ENCODE data around the gene FFAR1. TPM values are rescaled to one million over a fixed set of nuclear protein-coding genes. Genes with fewer than 3 reads are reported as not detected.
"Not testable (repeated sequence)": the region's sequence is repeated elsewhere in the genome, so short reads cannot be mapped to it uniquely, and the experiment has no call there.

FFAR1 gene
- polyA plus RNA-seq, 1 of the 3 experiments (the other 2 are of a cell fraction) = not detected

- Histone ChIP-seq H3K4me1 (ENCODE audit: control insufficient read depth in 1 of 2, insufficient read depth in 2 of 2, low read depth in 1 of 2, low read length in 1 of 2) (peaks cover 0 to 10% of the 10 kb centered on the region in 2 experiments; a peak in 1 of 4 replicates), H2AFZ (ENCODE audit: low read depth) (no peak within 1 kb of the TSS), H3K36me3 (replicated peaks in 1 of 2; ENCODE audit: control insufficient read depth in 1 of 2, insufficient read depth in 2 of 2, low read length in 1 of 2) (no peaks in the 10 kb centered on the region), H3K27ac (ENCODE audit: low read depth in 2 of 2, low read length in 1 of 2) (no peak within 1 kb of the TSS), H4K20me1 (ENCODE audit: insufficient read depth) (no peaks in the 10 kb centered on the region), H3F3A (replicated peaks; ENCODE audit: insufficient read depth) (no peaks in the 10 kb centered on the region), H3K4me3 (ENCODE audit: low read depth in 2 of 2, low read length in 1 of 2) (no peak within 1 kb of the TSS; a peak in 1 of 4 replicates), H3K27me3 (ENCODE audit: insufficient read depth) (peaks cover 70% of the 10 kb centered on the region), H3K9me2 (no peaks in the 10 kb centered on the region), H3K4me2 (no peak within 1 kb of the TSS), H3K79me2 (ENCODE audit: insufficient read depth) (no peaks in the 10 kb centered on the region), H3K9ac (no peak within 1 kb of the TSS), H3K9me3 (no peaks in the 10 kb centered on the region)
- TF ChIP-seq, protein P1, sequence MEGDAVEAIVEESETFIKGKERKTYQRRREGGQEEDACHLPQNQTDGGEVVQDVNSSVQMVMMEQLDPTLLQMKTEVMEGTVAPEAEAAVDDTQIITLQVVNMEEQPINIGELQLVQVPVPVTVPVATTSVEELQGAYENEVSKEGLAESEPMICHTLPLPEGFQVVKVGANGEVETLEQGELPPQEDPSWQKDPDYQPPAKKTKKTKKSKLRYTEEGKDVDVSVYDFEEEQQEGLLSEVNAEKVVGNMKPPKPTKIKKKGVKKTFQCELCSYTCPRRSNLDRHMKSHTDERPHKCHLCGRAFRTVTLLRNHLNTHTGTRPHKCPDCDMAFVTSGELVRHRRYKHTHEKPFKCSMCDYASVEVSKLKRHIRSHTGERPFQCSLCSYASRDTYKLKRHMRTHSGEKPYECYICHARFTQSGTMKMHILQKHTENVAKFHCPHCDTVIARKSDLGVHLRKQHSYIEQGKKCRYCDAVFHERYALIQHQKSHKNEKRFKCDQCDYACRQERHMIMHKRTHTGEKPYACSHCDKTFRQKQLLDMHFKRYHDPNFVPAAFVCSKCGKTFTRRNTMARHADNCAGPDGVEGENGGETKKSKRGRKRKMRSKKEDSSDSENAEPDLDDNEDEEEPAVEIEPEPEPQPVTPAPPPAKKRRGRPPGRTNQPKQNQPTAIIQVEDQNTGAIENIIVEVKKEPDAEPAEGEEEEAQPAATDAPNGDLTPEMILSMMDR (IDR thresholded peaks at IDR 0.05) = no peak
- no peak for TF ChIP-seq MXI1 (IDR thresholded peaks at IDR 0.05; ENCODE audit: low read depth, low read length)
- TF ChIP-seq POLR2AphosphoS5 (IDR thresholded peaks at IDR 0.05; ENCODE audit: low read depth, low read length) = no peak
- no peak for TF ChIP-seq USF1 (IDR thresholded peaks at IDR 0.05; ENCODE audit: borderline replicate concordance, low read depth)
- no peak for TF ChIP-seq YY1 (IDR thresholded peaks at IDR 0.05; ENCODE audit: low read depth)
- no peak for TF ChIP-seq NRF1 (IDR thresholded peaks at IDR 0.05; ENCODE audit: low read depth, low read length)
- TF ChIP-seq TEAD4 (IDR thresholded peaks at IDR 0.05; ENCODE audit: borderline replicate concordance, insufficient read depth) = no peak
- TF ChIP-seq MEF2A (IDR thresholded peaks at IDR 0.05; ENCODE audit: borderline replicate concordance, low read depth) = no peak
- no peak for TF ChIP-seq FOXJ3 (CRISPR knock-in tag; IDR thresholded peaks at IDR 0.05)
- TF ChIP-seq USF2 (IDR thresholded peaks at IDR 0.05; ENCODE audit: borderline replicate concordance, low read depth, low read length) = no peak
- TF ChIP-seq RCOR1 (IDR thresholded peaks at IDR 0.05; ENCODE audit: low read length) = no peak
- no peak for DNase-seq
- WGBS (ENCODE audit: low lambda C conversion rate) = 11% methylated on average over 17 of the region's 18 CpGs
- ChIA-PET POLR2A (no interaction called here), CTCF (interaction anchor here (0.8 to 7.2 kb wide), 5 partner anchors 111 to 216 kb away, joined by 3 to 111 read pairs (median 4); no protein-coding TSS in a partner anchor)
These were observed 10.3 kb downstream of the FFAR1 start, which contains the start of gene FFAR3 for GRCh38 chr19:35357867-35358573. Gene FFAR3 (plus strand): TSS chr19:35358460. CDS start chr19:35358891, 431 bp downstream.

GRCh38 chr19:35358834-35359233 lies 11.1 kb downstream of the FFAR1 start:
- H3F3A ChIP-seq (replicated peaks; ENCODE audit: insufficient read depth); H2AFZ ChIP-seq (ENCODE audit: low read depth); DNase-seq; H4K20me1 ChIP-seq (ENCODE audit: insufficient read depth); H3K9me2 ChIP-seq; H3K4me3 ChIP-seq (ENCODE audit: low read depth in 2 of 2, low read length in 1 of 2); POLR2A ChIA-PET; H3K9me3 ChIP-seq; H3K9ac ChIP-seq; H3K79me2 ChIP-seq (ENCODE audit: insufficient read depth); H3K4me2 ChIP-seq; H3K27ac ChIP-seq (ENCODE audit: low read depth in 2 of 2, low read length in 1 of 2); H3K36me3 ChIP-seq (replicated peaks in 1 of 2; ENCODE audit: control insufficient read depth in 1 of 2, insufficient read depth in 2 of 2, low read length in 1 of 2): not testable (repeated sequence)
- Histone ChIP-seq H3K27me3 (ENCODE audit: insufficient read depth) (peaks cover 74% of the 10 kb centered on the region), H3K4me1 (ENCODE audit: control insufficient read depth in 1 of 2, insufficient read depth in 2 of 2, low read depth in 1 of 2, low read length in 1 of 2) (peaks cover 0 to 10% of the 10 kb centered on the region in 2 experiments; a peak in 1 of 4 replicates)
- WGBS (ENCODE audit: low lambda C conversion rate) = 18% methylated on average over 8 of the region's 16 CpGs
- CTCF ChIA-PET = interaction anchor here (2.3 to 7.2 kb wide), 2 partner anchors 110 to 137 kb away, joined by 11 to 111 read pairs; no protein-coding TSS in a partner anchor

DNA sequence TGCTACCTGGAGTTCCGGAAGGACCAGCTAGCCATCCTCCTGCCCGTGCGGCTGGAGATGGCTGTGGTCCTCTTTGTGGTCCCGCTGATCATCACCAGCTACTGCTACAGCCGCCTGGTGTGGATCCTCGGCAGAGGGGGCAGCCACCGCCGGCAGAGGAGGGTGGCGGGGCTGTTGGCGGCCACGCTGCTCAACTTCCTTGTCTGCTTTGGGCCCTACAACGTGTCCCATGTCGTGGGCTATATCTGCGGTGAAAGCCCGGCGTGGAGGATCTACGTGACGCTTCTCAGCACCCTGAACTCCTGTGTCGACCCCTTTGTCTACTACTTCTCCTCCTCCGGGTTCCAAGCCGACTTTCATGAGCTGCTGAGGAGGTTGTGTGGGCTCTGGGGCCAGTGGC lies 11.7 kb downstream of the FFAR1 start:
- H3F3A ChIP-seq (replicated peaks; ENCODE audit: insufficient read depth); CTCF ChIA-PET; H3K9me3 ChIP-seq; H2AFZ ChIP-seq (ENCODE audit: low read depth); DNase-seq; H3K4me2 ChIP-seq; H3K9ac ChIP-seq; POLR2A ChIA-PET; H3K79me2 ChIP-seq (ENCODE audit: insufficient read depth); H3K9me2 ChIP-seq; H3K4me3 ChIP-seq (ENCODE audit: low read depth in 2 of 2, low read length in 1 of 2); H3K27ac ChIP-seq (ENCODE audit: low read depth in 2 of 2, low read length in 1 of 2); H3K36me3 ChIP-seq (replicated peaks in 1 of 2; ENCODE audit: control insufficient read depth in 1 of 2, insufficient read depth in 2 of 2, low read length in 1 of 2); H4K20me1 ChIP-seq (ENCODE audit: insufficient read depth): not testable (repeated sequence)
- 18% methylated on average over 13 of the region's 21 CpGs for WGBS (ENCODE audit: low lambda C conversion rate)
- Histone ChIP-seq H3K4me1 (ENCODE audit: control insufficient read depth in 1 of 2, insufficient read depth in 2 of 2, low read depth in 1 of 2, low read length in 1 of 2) (peaks cover 0 to 10% of the 10 kb centered on the region in 2 experiments; a peak in 1 of 4 replicates), H3K27me3 (ENCODE audit: insufficient read depth) (peaks cover 74% of the 10 kb centered on the region)

- H3K27ac ChIP-seq (ENCODE audit: low read depth in 2 of 2, low read length in 1 of 2); POLR2A ChIA-PET; H3K4me3 ChIP-seq (ENCODE audit: low read depth in 2 of 2, low read length in 1 of 2); H4K20me1 ChIP-seq (ENCODE audit: insufficient read depth); H3K9ac ChIP-seq; H3K79me2 ChIP-seq (ENCODE audit: insufficient read depth); H3K9me2 ChIP-seq; DNase-seq; H2AFZ ChIP-seq (ENCODE audit: low read depth); H3K4me2 ChIP-seq; H3K36me3 ChIP-seq (replicated peaks in 1 of 2; ENCODE audit: control insufficient read depth in 1 of 2, insufficient read depth in 2 of 2, low read length in 1 of 2); H3F3A ChIP-seq (replicated peaks; ENCODE audit: insufficient read depth); CTCF ChIA-PET; H3K9me3 ChIP-seq: not testable (repeated sequence)
- Histone ChIP-seq H3K27me3 (ENCODE audit: insufficient read depth) (peaks cover 74% of the 10 kb centered on the region), H3K4me1 (ENCODE audit: control insufficient read depth in 1 of 2, insufficient read depth in 2 of 2, low read depth in 1 of 2, low read length in 1 of 2) (peaks cover 0 to 10% of the 10 kb centered on the region in 2 experiments; a peak in 1 of 4 replicates)
- WGBS (ENCODE audit: low lambda C conversion rate) = 8% methylated on average over 3 of the region's 5 CpGs
These were observed 12.4 kb downstream of the FFAR1 start for GRCh38 chr19:35360081-35360480.

All from SK-N-SH (cell line).